Liver (tissue), 9 donors: ENCODE results near the gene ITPA. TPM values are rescaled to one million over a fixed set of nuclear protein-coding genes. Genes with fewer than 3 reads are reported as not detected.

ENCODE experiments used
- DNase-seq: peaks from one replicate; pipeline ENCODE4 v3.0.0-alpha.2; 2017; ENCODE audit warnings: low spot score
- H3K27ac ChIP-seq, 2 donors: one replicate each; pipeline ENCODE4 v1.7.0; 2013; ENCODE audit warnings: inconsistent platforms in 2 of 2, low read length in 2 of 2, control low read depth in 1 of 2, low read depth in 1 of 2, mild to moderate bottlenecking in 1 of 2
- H3K27me3 ChIP-seq, 4 donors: one replicate each; pipeline versions ENCODE4 v1.6.1 to v1.7.0; 2013; ENCODE audit warnings: low read length in 3 of 4, inconsistent platforms in 1 of 4, mild to moderate bottlenecking in 1 of 4, moderate library complexity in 1 of 4; ENCODE audit not compliant: control insufficient read depth in 4 of 4, insufficient read depth in 4 of 4
- H3K36me3 ChIP-seq, 4 donors: one replicate each; pipeline versions ENCODE4 v1.6.1 to v1.7.0; 2013; ENCODE audit warnings: low read length in 3 of 4, mild to moderate bottlenecking in 3 of 4, low read depth in 1 of 4, moderate library complexity in 1 of 4; ENCODE audit not compliant: control insufficient read depth in 4 of 4, insufficient read depth in 3 of 4
- H3K4me1 ChIP-seq, 4 donors: one replicate each; pipeline versions ENCODE4 v1.6.1 to v1.7.0; 2013; ENCODE audit warnings: low read length in 3 of 4, mild to moderate bottlenecking in 3 of 4, moderate library complexity in 1 of 4; ENCODE audit not compliant: control insufficient read depth in 4 of 4, insufficient read depth in 4 of 4
- H3K4me3 ChIP-seq, 3 donors: one replicate each; pipeline versions ENCODE4 v1.6.1 to v1.7.0; 2013; ENCODE audit warnings: low read length in 3 of 3, control low read depth in 1 of 3, low read depth in 1 of 3, mild to moderate bottlenecking in 1 of 3
- H3K9ac ChIP-seq, 2 donors: one replicate each; pipeline ENCODE4 v1.7.0; 2013; ENCODE audit warnings: low read length in 2 of 2, mild to moderate bottlenecking in 2 of 2, moderate library complexity in 2 of 2, control low read depth in 1 of 2, low read depth in 1 of 2
- H3K9me3 ChIP-seq, 4 donors: one replicate each; pipeline versions ENCODE4 v1.6.1 to v1.7.0; 2013; ENCODE audit warnings: low read length in 3 of 4; ENCODE audit not compliant: control insufficient read depth in 4 of 4
- ATF3 ChIP-seq: IDR thresholded peaks from 2 replicates; pipeline ENCODE4 v1.6.1; 2016; ENCODE audit warnings: antibody characterized with exemption
- CTCF ChIP-seq: fragments of 150-350 bp; IDR thresholded peaks from 2 replicates; pipeline ENCODE4 v1.5.1; 2017; ENCODE audit warnings: improper control_type of control experiment, low read depth, low read length; ENCODE audit not compliant: missing input control
- EGR1 ChIP-seq, 2 donors: IDR thresholded peaks; 2 replicates each; pipeline ENCODE4 v1.6.1; 2016 to 2018; ENCODE audit warnings: antibody characterized with exemption in 2 of 2, low read depth in 2 of 2
- FOXA1 ChIP-seq: IDR thresholded peaks from 2 replicates; pipeline ENCODE4 v1.6.1; 2016; ENCODE audit warnings: antibody characterized with exemption
- FOXA2 ChIP-seq: IDR thresholded peaks from 2 replicates; pipeline ENCODE4 v1.6.1; 2016; ENCODE audit warnings: antibody characterized with exemption
- GABPA ChIP-seq, 2 donors: IDR thresholded peaks in 1 of 2; conservative IDR thresholded peaks in 1 of 2; 2 replicates each; pipeline ENCODE4 v1.6.1; 2016; ENCODE audit warnings: antibody characterized with exemption in 2 of 2, mild to moderate bottlenecking in 1 of 2, moderate library complexity in 1 of 2
- HNF4A ChIP-seq, 2 donors: conservative IDR thresholded peaks; 2 replicates each; pipeline ENCODE4 v1.6.1; 2016; ENCODE audit warnings: antibody characterized with exemption in 2 of 2, mild to moderate bottlenecking in 2 of 2
- HNF4G ChIP-seq: IDR thresholded peaks from 2 replicates; pipeline ENCODE4 v1.6.1; 2016; ENCODE audit warnings: antibody characterized with exemption
- JUND ChIP-seq, 2 donors: IDR thresholded peaks; 2 replicates each; pipeline ENCODE4 v1.6.1; 2016; ENCODE audit warnings: antibody characterized with exemption in 2 of 2
- NR2F2 ChIP-seq: IDR thresholded peaks from 2 replicates; pipeline ENCODE4 v1.6.1; 2016; ENCODE audit warnings: antibody characterized with exemption
- RAD21 ChIP-seq, 2 donors: IDR thresholded peaks; 2 replicates each; pipeline ENCODE4 v1.6.1; 2016; ENCODE audit warnings: antibody characterized with exemption in 2 of 2, mild to moderate bottlenecking in 2 of 2
- RXRA ChIP-seq, 2 donors: IDR thresholded peaks; 2 replicates each; pipeline ENCODE4 v1.6.1; 2017 to 2018; ENCODE audit warnings: antibody characterized with exemption in 2 of 2, mild to moderate bottlenecking in 1 of 2
- SP1 ChIP-seq: IDR thresholded peaks from 2 replicates; pipeline ENCODE4 v1.6.1; 2018; ENCODE audit warnings: antibody characterized with exemption, mild to moderate bottlenecking
- TAF1 ChIP-seq: conservative IDR thresholded peaks from 2 replicates; pipeline ENCODE4 v1.6.1; 2016; ENCODE audit warnings: antibody characterized with exemption, mild to moderate bottlenecking
- YY1 ChIP-seq: IDR thresholded peaks from 2 replicates; pipeline ENCODE4 v1.6.1; 2016; ENCODE audit warnings: antibody characterized with exemption, mild to moderate bottlenecking
- WGBS: extraction: QIAGEN DNeasy Blood & Tissue Kit; methylation state at CpG from one replicate; pipeline ENCODE4 v1.1.7; 2013; 5-methylcytosine and 5-hydroxymethylcytosine counted together
- polyA plus RNA-seq, 2 donors: library from polyadenylated mRNA; stranded (reverse) in 1 of 2; unstranded in 1 of 2; fragments of 200-250 nt in 1 of 2; fragments of >200 nt in 1 of 2; fragmentation: Nextera tagmentation in 1 of 2; extraction: Ambion mirVana in 1 of 2; gene quantifications; one replicate each; pipeline versions ENCODE4 v1.2.1 to v1.2.3, GENCODE V29; 2013 to 2015
- total RNA-seq, 2 donors: library from RNA; depleted of rRNA; stranded (reverse); fragments of >200 nt; gene quantifications; one replicate each; pipeline ENCODE4 v1.2.3, GENCODE V29; 2014
- TF ChIP-seq, protein P1 (sequence below): IDR thresholded peaks from 2 replicates; pipeline ENCODE4 v1.6.1; 2016; ENCODE audit warnings: antibody characterized with exemption, mild to moderate bottlenecking
- TF ChIP-seq, protein P2 (sequence below): IDR thresholded peaks from 2 replicates; pipeline ENCODE4 v1.6.1; 2016; ENCODE audit warnings: antibody characterized with exemption
- TF ChIP-seq, protein P3 (sequence below): IDR thresholded peaks from 2 replicates; pipeline ENCODE4 v1.6.1; 2016; ENCODE audit warnings: antibody characterized with exemption
- donor health status: healthy.
- donor health status: healthy.
- donor health status: healthy.
- donor health status: healthy.
- donor health status: healthy.

ITPA gene
- total and polyA plus RNA-seq, 4 donors: 14.4 to 39.8 (median 19.7) TPM

- Histone ChIP-seq H3K27ac (no peak overlapping the region), H3K4me1 (peaks cover 6 to 24% (median 18%) of the 10 kb centered on the region in 4 donors), H3K27me3 (no peaks in the 10 kb centered on the region), H3K36me3 (no peaks in the 10 kb centered on the region), H3K4me3 (no peak overlapping the region), H3K9me3 (no peaks in the 10 kb centered on the region), H3K9ac (no peak overlapping the region)
- TF ChIP-seq FOXA1 (no peak), RXRA (IDR thresholded peaks at IDR 0.05) (no peak), ATF3 (no peak), JUND (IDR thresholded peaks at IDR 0.05) (no peak), FOXA2 (no peak), CTCF (no peak), EGR1 (IDR thresholded peaks at IDR 0.05; ENCODE audit: low read depth in 2 of 2) (no peak), SP1 (no peak), RAD21 (IDR thresholded peaks at IDR 0.05) (no peak), TAF1 (no peak), HNF4A (conservative IDR thresholded peaks at IDR 0.05) (no peak), HNF4G (no peak), GABPA (IDR thresholded peaks at IDR 0.05 in 1 of 2, conservative IDR thresholded peaks at IDR 0.05 in 1 of 2) (no peak), NR2F2 (no peak), YY1 (no peak)
- TF ChIP-seq, protein P1, sequence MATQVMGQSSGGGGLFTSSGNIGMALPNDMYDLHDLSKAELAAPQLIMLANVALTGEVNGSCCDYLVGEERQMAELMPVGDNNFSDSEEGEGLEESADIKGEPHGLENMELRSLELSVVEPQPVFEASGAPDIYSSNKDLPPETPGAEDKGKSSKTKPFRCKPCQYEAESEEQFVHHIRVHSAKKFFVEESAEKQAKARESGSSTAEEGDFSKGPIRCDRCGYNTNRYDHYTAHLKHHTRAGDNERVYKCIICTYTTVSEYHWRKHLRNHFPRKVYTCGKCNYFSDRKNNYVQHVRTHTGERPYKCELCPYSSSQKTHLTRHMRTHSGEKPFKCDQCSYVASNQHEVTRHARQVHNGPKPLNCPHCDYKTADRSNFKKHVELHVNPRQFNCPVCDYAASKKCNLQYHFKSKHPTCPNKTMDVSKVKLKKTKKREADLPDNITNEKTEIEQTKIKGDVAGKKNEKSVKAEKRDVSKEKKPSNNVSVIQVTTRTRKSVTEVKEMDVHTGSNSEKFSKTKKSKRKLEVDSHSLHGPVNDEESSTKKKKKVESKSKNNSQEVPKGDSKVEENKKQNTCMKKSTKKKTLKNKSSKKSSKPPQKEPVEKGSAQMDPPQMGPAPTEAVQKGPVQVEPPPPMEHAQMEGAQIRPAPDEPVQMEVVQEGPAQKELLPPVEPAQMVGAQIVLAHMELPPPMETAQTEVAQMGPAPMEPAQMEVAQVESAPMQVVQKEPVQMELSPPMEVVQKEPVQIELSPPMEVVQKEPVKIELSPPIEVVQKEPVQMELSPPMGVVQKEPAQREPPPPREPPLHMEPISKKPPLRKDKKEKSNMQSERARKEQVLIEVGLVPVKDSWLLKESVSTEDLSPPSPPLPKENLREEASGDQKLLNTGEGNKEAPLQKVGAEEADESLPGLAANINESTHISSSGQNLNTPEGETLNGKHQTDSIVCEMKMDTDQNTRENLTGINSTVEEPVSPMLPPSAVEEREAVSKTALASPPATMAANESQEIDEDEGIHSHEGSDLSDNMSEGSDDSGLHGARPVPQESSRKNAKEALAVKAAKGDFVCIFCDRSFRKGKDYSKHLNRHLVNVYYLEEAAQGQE: no peak
- TF ChIP-seq, protein P2, sequence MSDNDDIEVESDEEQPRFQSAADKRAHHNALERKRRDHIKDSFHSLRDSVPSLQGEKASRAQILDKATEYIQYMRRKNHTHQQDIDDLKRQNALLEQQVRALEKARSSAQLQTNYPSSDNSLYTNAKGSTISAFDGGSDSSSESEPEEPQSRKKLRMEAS: no peak
- TF ChIP-seq, protein P3, sequence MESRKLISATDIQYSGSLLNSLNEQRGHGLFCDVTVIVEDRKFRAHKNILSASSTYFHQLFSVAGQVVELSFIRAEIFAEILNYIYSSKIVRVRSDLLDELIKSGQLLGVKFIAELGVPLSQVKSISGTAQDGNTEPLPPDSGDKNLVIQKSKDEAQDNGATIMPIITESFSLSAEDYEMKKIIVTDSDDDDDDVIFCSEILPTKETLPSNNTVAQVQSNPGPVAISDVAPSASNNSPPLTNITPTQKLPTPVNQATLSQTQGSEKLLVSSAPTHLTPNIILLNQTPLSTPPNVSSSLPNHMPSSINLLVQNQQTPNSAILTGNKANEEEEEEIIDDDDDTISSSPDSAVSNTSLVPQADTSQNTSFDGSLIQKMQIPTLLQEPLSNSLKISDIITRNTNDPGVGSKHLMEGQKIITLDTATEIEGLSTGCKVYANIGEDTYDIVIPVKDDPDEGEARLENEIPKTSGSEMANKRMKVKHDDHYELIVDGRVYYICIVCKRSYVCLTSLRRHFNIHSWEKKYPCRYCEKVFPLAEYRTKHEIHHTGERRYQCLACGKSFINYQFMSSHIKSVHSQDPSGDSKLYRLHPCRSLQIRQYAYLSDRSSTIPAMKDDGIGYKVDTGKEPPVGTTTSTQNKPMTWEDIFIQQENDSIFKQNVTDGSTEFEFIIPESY: no peak
- DNase-seq: no peak
- WGBS: 92% methylated on average over 14 of the region's 14 CpGs
Measured at GRCh38 chr20:3171391-3172125, 37.7 kb upstream of the ITPA start.
